ENCODE measurements around the gene ATP13A2.

DNA sequence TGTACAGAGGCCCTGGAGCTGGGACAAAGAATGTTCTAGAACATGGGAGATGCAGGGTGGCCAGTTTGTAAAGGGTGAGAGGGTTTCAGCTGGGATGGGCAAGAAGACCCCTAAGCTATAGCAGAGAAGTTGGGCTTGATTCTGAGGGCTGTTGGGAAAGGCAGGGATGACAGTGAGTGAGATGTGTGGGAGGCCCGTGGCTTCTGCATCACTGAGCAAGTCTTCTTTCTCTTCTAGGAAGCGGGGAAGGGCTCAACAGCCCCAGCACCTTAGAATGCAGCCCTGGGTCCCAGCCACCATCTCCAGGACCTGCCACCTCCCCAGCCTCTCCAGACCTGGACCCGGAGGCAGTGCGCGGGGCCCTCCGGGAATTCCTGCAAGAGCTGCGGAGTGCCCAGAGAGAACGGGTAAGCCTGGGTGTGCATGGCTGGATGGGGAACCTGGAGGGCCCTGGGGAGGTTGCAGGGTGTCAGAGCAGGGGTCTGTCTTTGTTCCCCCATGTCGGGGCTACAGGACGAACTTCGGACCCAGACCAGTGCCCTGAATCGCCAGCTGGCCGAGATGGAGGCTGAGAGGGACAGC lies 46.2 kb downstream of the ATP13A2 start:
- TF ChIP-seq CTCF (conservative IDR thresholded peaks at IDR 0.05; ENCODE audit: low read length), result no peak
- TF ChIP-seq EZH2phosphoT487 (IDR thresholded peaks at IDR 0.05; ENCODE audit: borderline replicate concordance), result no peak

Measured in Loucy (cell line).